IMR-90 (cell line): ENCODE data around the gene ATP11A. TPM values are rescaled to one million over a fixed set of nuclear protein-coding genes. Genes with fewer than 3 reads are reported as not detected.

Experiments
- ATAC-seq: fragments of 200-7000 bp; cut with Tn5 transposase; 2 replicates; pipeline ENCODE4 v1.9.1; 2020; ENCODE audit warnings: low read depth, mild to moderate bottlenecking, moderate library complexity
- BruUV-seq: library from RNA; stranded (reverse); fragments of 400-500 nt; replicated peaks from 2 replicates; lab custom pipeline; 2021; lab: Mats Ljungman, UMichigan
- CTCF ChIA-PET: fragments of 300-600 bp; formaldehyde crosslinking; extraction: SDS; loops from one replicate; lab custom pipeline; 2021; ENCODE audit warnings: antibody characterized with exemption; lab: Yijun Ruan, JAX
- POLR2A ChIA-PET: fragments of 300-600 bp; sonication (Branson Sonifier 250); formaldehyde crosslinking; loops from one replicate; lab custom pipeline; 2022; ENCODE audit warnings: antibody characterized with exemption; ENCODE audit not compliant: unreplicated experiment; lab: Charles Lee
- DNase-seq: peaks from one replicate; pipeline ENCODE4 v3.0.0; 2013
- H2AFZ ChIP-seq: replicated peaks from 2 replicates; pipeline ENCODE3; 2013; ENCODE audit warnings: low read length, mild to moderate bottlenecking; ENCODE audit not compliant: poor library complexity
- H2AK5ac ChIP-seq: 2 replicates; pipeline ENCODE4 v1.6.1; 2013; ENCODE audit warnings: low read depth, low read length, inconsistent platforms
- H2AK9ac ChIP-seq: replicated peaks from 2 replicates; pipeline ENCODE3; 2013; ENCODE audit warnings: mild to moderate bottlenecking, low read depth, low read length, moderate library complexity; ENCODE audit not compliant: poor library complexity
- H2BK120ac ChIP-seq: 2 replicates; pipeline ENCODE4 v1.6.1; 2013; ENCODE audit warnings: low read depth, low read length, inconsistent platforms
- H2BK15ac ChIP-seq: 3 replicates; pipeline ENCODE4 v1.6.1; 2013; ENCODE audit warnings: low read depth, low read length, inconsistent platforms
- H2BK20ac ChIP-seq: 2 replicates; pipeline ENCODE4 v1.6.1; 2013; ENCODE audit warnings: low read depth, mild to moderate bottlenecking, inconsistent platforms, low read length, moderate library complexity
- H2BK5ac ChIP-seq: 2 replicates; pipeline ENCODE4 v1.6.1; 2013; ENCODE audit warnings: mild to moderate bottlenecking, low read depth, low read length, inconsistent platforms; ENCODE audit not compliant: poor library complexity, severe bottlenecking
- H3K14ac ChIP-seq: replicated peaks from 2 replicates; pipeline ENCODE4 v1.6.1; 2013; ENCODE audit warnings: low read depth, low read length, inconsistent platforms
- H3K18ac ChIP-seq: 2 replicates; pipeline ENCODE4 v1.6.1; 2013; ENCODE audit warnings: low read depth, low read length, control low read depth
- H3K23ac ChIP-seq: 2 replicates; pipeline ENCODE4 v1.6.1; 2013; ENCODE audit warnings: low read depth, low read length, inconsistent platforms
- H3K27ac ChIP-seq: 2 replicates; pipeline ENCODE4 v1.5.1; 2013; ENCODE audit warnings: mild to moderate bottlenecking, control low read depth, low read length; ENCODE audit not compliant: insufficient read depth
- H3K27me3 ChIP-seq: 2 replicates; pipeline ENCODE4 v1.6.1; 2013; ENCODE audit warnings: low read length; ENCODE audit not compliant: control insufficient read depth, insufficient read depth
- H3K36me3 ChIP-seq: 2 replicates; pipeline ENCODE4 v1.6.1; 2013; ENCODE audit warnings: low read length, mixed read lengths; ENCODE audit not compliant: control insufficient read depth, insufficient read depth
- H3K4ac ChIP-seq: 2 replicates; pipeline ENCODE4 v1.6.1; 2013; ENCODE audit warnings: low read depth, low read length, inconsistent platforms
- H3K4me1 ChIP-seq: 2 replicates; pipeline ENCODE4 v1.6.1; 2013; ENCODE audit warnings: low read length, mixed read lengths; ENCODE audit not compliant: control insufficient read depth, insufficient read depth
- H3K4me2 ChIP-seq: 2 replicates; pipeline ENCODE4 v1.6.1; 2013; ENCODE audit warnings: low read depth, mild to moderate bottlenecking, control low read depth, low read length, moderate library complexity
- H3K4me3 ChIP-seq: 2 replicates; pipeline ENCODE4 v1.5.1; 2013; ENCODE audit warnings: low read depth, mild to moderate bottlenecking, control low read depth, low read length, moderate library complexity; ENCODE audit not compliant: insufficient read depth
- H3K56ac ChIP-seq: 2 replicates; pipeline ENCODE4 v1.6.1; 2013; ENCODE audit warnings: low read length, inconsistent platforms; ENCODE audit not compliant: insufficient read depth; ENCODE audit errors: extremely low read depth
- H3K79me1 ChIP-seq, 2 experiments: 2 replicates each; pipeline ENCODE4 v1.6.1; 2013; ENCODE audit warnings: low read length in 2 of 2, inconsistent platforms in 1 of 2, low read depth in 1 of 2
- H3K9ac ChIP-seq: 2 replicates; pipeline ENCODE4 v1.6.1; 2013; ENCODE audit warnings: low read depth, low read length, control low read depth
- H3K9me1 ChIP-seq: 2 replicates; pipeline ENCODE4 v1.6.1; 2013; ENCODE audit warnings: low read length, inconsistent platforms; ENCODE audit not compliant: insufficient read depth
- H3K9me3 ChIP-seq: 2 replicates; pipeline ENCODE4 v1.6.1; 2013; ENCODE audit warnings: low read length; ENCODE audit not compliant: control insufficient read depth, insufficient read depth
- H4K20me1 ChIP-seq: 2 replicates; pipeline ENCODE4 v1.6.1; 2013; ENCODE audit warnings: low read length, inconsistent platforms; ENCODE audit not compliant: insufficient read depth
- H4K5ac ChIP-seq: 2 replicates; pipeline ENCODE4 v1.6.1; 2013; ENCODE audit warnings: mild to moderate bottlenecking, low read depth, low read length, control low read depth
- H4K8ac ChIP-seq, 2 experiments: 2 replicates each; pipeline ENCODE4 v1.6.1; 2013; ENCODE audit warnings: low read depth in 2 of 2, low read length in 2 of 2, control low read depth in 1 of 2, inconsistent platforms in 1 of 2
- H4K91ac ChIP-seq: 2 replicates; pipeline ENCODE4 v1.6.1; 2013; ENCODE audit warnings: low read depth, low read length, inconsistent platforms; ENCODE audit not compliant: insufficient read depth
- BHLHE40 ChIP-seq: fragments of 150-350 bp; IDR thresholded peaks from 2 replicates; pipeline ENCODE4 v1.6.1; 2016; ENCODE audit warnings: mild to moderate bottlenecking, low read depth, low read length
- FOS ChIP-seq: fragments of 150-350 bp; IDR thresholded peaks from 2 replicates; pipeline ENCODE4 v1.6.1; 2016; ENCODE audit warnings: low read depth, low read length
- MAZ ChIP-seq: IDR thresholded peaks from 2 replicates; pipeline ENCODE4 v1.6.1; 2012; ENCODE audit warnings: low read depth, mild to moderate bottlenecking, low read length, improper control_type of control experiment, moderate library complexity, borderline replicate concordance
- NFE2L2 ChIP-seq: fragments of 150-350 bp; IDR thresholded peaks from 2 replicates; pipeline ENCODE4 v1.6.1; 2016; ENCODE audit warnings: low read depth, mild to moderate bottlenecking, low read length
- USF2 ChIP-seq: fragments of 150-350 bp; IDR thresholded peaks from 2 replicates; pipeline ENCODE4 v1.6.1; 2017; ENCODE audit warnings: mild to moderate bottlenecking, antibody characterized with exemption, low read length, low read depth
- WGBS, 2 experiments: methylation state at CpG; one replicate each; pipeline versions ENCODE4 v1.1.5 to v1.1.7; 2013; ENCODE audit warnings: missing lambda C conversion rate in 2 of 2; ENCODE audit not compliant: insufficient read length in 1 of 2; ENCODE audit errors: extremely low coverage in 2 of 2; 5-methylcytosine and 5-hydroxymethylcytosine counted together
- dilution Hi-C: fragments of 300-500 bp; cut with HindIII; formaldehyde crosslinking; loops from one replicate; pipeline ENCODE4 v1.14.3; 2018; ENCODE audit warnings: low sequenced_read_pairs; ENCODE audit not compliant: unreplicated experiment
- in situ Hi-C: fragments of 300-500 bp; cut with MboI; formaldehyde crosslinking; loops from 3 replicates; pipeline ENCODE4 v1.14.3; 2019; ENCODE audit warnings: low sequenced_read_pairs, inconsistent platforms, mixed read lengths
- intact Hi-C: fragments of 100-400 bp; cut with micrococcal nuclease; formaldehyde crosslinking; loops from 2 replicates; pipeline ENCODE4 v1.10.0; 2022
- polyA plus RNA-seq, 3 experiments: library from polyadenylated mRNA; depleted of rRNA; stranded (reverse); fragments of >200 nt; gene quantifications; 2 replicates each; pipeline ENCODE4 v1.2.3, GENCODE V29; 2012; ENCODE audit warnings: low replicate concordance in 1 of 3
- total RNA-seq: library from RNA; depleted of rRNA; stranded (reverse); fragments of >200 nt; gene quantifications from 2 replicates; pipeline ENCODE4 v1.2.3, GENCODE V29; 2012

ATP11A gene
- total and polyA plus RNA-seq, 2 of the 4 experiments (the other 2 are of a cell fraction): 8.4 to 12.0 TPM

- TF ChIP-seq NFE2L2: no peak
These were observed 53.8 kb downstream of the ATP11A start (continued) for GRCh38 chr13:112743451-112744167.

GRCh38 chr13:112744168-112745021, 54.6 kb downstream of the ATP11A start:
- Histone ChIP-seq H3K4me3 (no peak overlapping the region), H2BK120ac (peak overlapping the region; percentile 0; the same call in 1 of the 2 replicates), H2AK5ac (peak overlapping the region; percentile 78), H3K9me3 (no peaks in the 10 kb centered on the region), H3K36me3 (no peaks in the 10 kb centered on the region), H2AK9ac (no peak overlapping the region), H4K20me1 (peaks cover 44% of the 10 kb centered on the region), H4K8ac (no peak overlapping the region), H3K4me2 (peak overlapping the region; percentile 45), H2AFZ (peak overlapping the region; percentile 58), H3K9me1 (peaks cover 24% of the 10 kb centered on the region), H2BK15ac (peak overlapping the region; percentile 14; the same call in 1 of the 3 replicates), H3K23ac (peak overlapping the region; percentile 17), H3K18ac (no peak overlapping the region), H3K4ac (peak overlapping the region; percentile 58), H3K27me3 (no peaks in the 10 kb centered on the region), H3K9ac (no peak overlapping the region), H4K5ac (no peak overlapping the region; the same call in 1 of the 2 replicates), H3K4me1 (peaks cover 19% of the 10 kb centered on the region), H3K56ac (no peak overlapping the region), H3K79me1 (peaks cover 26 to 48% of the 10 kb centered on the region in 2 experiments), H4K91ac (peak overlapping the region; percentile 36; the same call in 1 of the 2 replicates), H3K14ac (peak overlapping the region; percentile 3; the same call in 1 of the 2 replicates), H2BK5ac (no peak overlapping the region), H2BK20ac (peak overlapping the region; percentile 5; the same call in 1 of the 2 replicates), H3K27ac (no peak overlapping the region)
- dilution Hi-C loops (no loop called here), intact Hi-C loops (loop anchor here (1.0 kb wide), 1 partner anchor 16 kb away; no protein-coding TSS in a partner anchor), in situ Hi-C loops (no loop called here)
- 40% methylated on average over 6 of the region's 22 CpGs; no CpG with 5 or more reads in 1 of the 2 experiments for WGBS, 2 experiments
- peak; percentile 41 for ATAC-seq
- POLR2A ChIA-PET: no interaction called here
- TF ChIP-seq MAZ: no peak
- peak; percentile 74 for TF ChIP-seq BHLHE40
- no peak for TF ChIP-seq USF2
- TF ChIP-seq FOS: peak; percentile 3; the same call in 1 of the 2 replicates
- no TSS peak for BruUV-seq
- CTCF ChIA-PET: interaction anchor here (0.8 to 1.2 kb wide), 2 partner anchors 8 to 13 kb away, joined by 3 to 5 read pairs; no protein-coding TSS in a partner anchor
- DNase-seq: peak; percentile 63
